OCI-LY3 (cell line): ENCODE measurements around the gene TMBIM6.
A peak's percentile ranks its signal among the peaks of the same experiment; 100 is the strongest.

ENCODE experiments used
- H2AFZ ChIP-seq: fragments of 200-600, 300-600 bp; shearing (Covaris generic); 2 replicates; pipeline ENCODE4 v1.6.0; 2014; ENCODE audit warnings: antibody characterized with exemption, low read depth, low read length
- H3K27ac ChIP-seq: fragments of 200-600, 300-600 bp; sonication (generic); 2 replicates; pipeline ENCODE4 v1.5.1; 2014; ENCODE audit warnings: mild to moderate bottlenecking, low read length, moderate library complexity, mixed read lengths
- H3K27me3 ChIP-seq: fragments of 200-600, 300-600 bp; sonication (generic); 2 replicates; pipeline ENCODE4 v1.6.1; 2014; ENCODE audit warnings: low read depth, low read length, mixed read lengths
- H3K36me3 ChIP-seq: fragments of 200-600, 300-600 bp; sonication (generic); replicated peaks from 2 replicates; pipeline ENCODE3; 2014; ENCODE audit warnings: low read depth, low read length, mixed read lengths
- H3K4me1 ChIP-seq: fragments of 300-600, 200-600 bp; sonication (generic); 2 replicates; pipeline ENCODE4 v1.6.1; 2014; ENCODE audit warnings: low read length, mixed read lengths
- H3K4me2 ChIP-seq: fragments of 200-600, 300-600 bp; sonication (generic); 2 replicates; pipeline ENCODE4 v1.6.1; 2014; ENCODE audit warnings: low read length, mixed read lengths
- H3K4me3 ChIP-seq: fragments of 300-600, 200-600 bp; sonication (generic); 2 replicates; pipeline ENCODE4 v1.5.1; 2014; ENCODE audit warnings: antibody characterized with exemption, mild to moderate bottlenecking, low read length, moderate library complexity
- H3K79me2 ChIP-seq: fragments of 300-600, 200-600 bp; shearing (Covaris generic); 2 replicates; pipeline ENCODE4 v1.6.1; 2014; ENCODE audit warnings: mild to moderate bottlenecking, low read length, mixed read lengths
- H3K9ac ChIP-seq: fragments of 300-600, 200-600 bp; shearing (Covaris generic); 2 replicates; pipeline ENCODE4 v1.6.0; 2014; ENCODE audit warnings: mild to moderate bottlenecking, low read length, moderate library complexity
- H3K9me3 ChIP-seq: fragments of 200-600, 300-600 bp; shearing (Covaris generic); 2 replicates; pipeline ENCODE4 v1.6.1; 2014; ENCODE audit warnings: low read length, mixed read lengths; ENCODE audit not compliant: insufficient read depth
- H4K20me1 ChIP-seq: fragments of 200-600, 300-600 bp; sonication (generic); 2 replicates; pipeline ENCODE4 v1.6.1; 2016; ENCODE audit warnings: low read length, mixed read lengths; ENCODE audit not compliant: insufficient read depth
- CTCF ChIP-seq: fragments of 200-600, 300-600 bp; sonication (generic); IDR thresholded peaks from 2 replicates; pipeline ENCODE4 v1.5.1; 2014; ENCODE audit warnings: antibody characterized with exemption, low read length, low read depth
- EZH2phosphoT487 ChIP-seq: fragments of 200-600 bp; shearing (Covaris generic); IDR thresholded peaks from 2 replicates; pipeline ENCODE4 v1.6.1; 2018; ENCODE audit warnings: antibody characterized with exemption, mixed run types, low read depth

Gene TMBIM6

GRCh38 chr12:49741882-49742620, 694 bp downstream of the TMBIM6 start:
- H3K9ac ChIP-seq, result peak overlapping the region; percentile 90
- TF ChIP-seq EZH2phosphoT487 (no peak), CTCF (no peak)
- no peaks in the 10 kb centered on the region for H3K9me3 ChIP-seq
- peaks cover 18% of the 10 kb centered on the region for H3K36me3 ChIP-seq
- peaks cover 56% of the 10 kb centered on the region for H3K79me2 ChIP-seq
- no peak overlapping the region; the same call in 1 of the 2 replicates for H2AFZ ChIP-seq
- H3K27me3 ChIP-seq, result no peaks in the 10 kb centered on the region
- peaks cover 52% of the 10 kb centered on the region for H4K20me1 ChIP-seq
- H3K4me2 ChIP-seq, result peak overlapping the region; percentile 89
- peak overlapping the region; percentile 87 for H3K27ac ChIP-seq
- peak overlapping the region; percentile 90 for H3K4me3 ChIP-seq
- H3K4me1 ChIP-seq, result peaks cover 16% of the 10 kb centered on the region

GRCh38 chr12:49744363-49744885, 3.1 kb downstream of the TMBIM6 start:
- Histone ChIP-seq H4K20me1 (peaks cover 75% of the 10 kb centered on the region), H3K9me3 (no peaks in the 10 kb centered on the region), H2AFZ (no peak overlapping the region), H3K4me1 (peaks cover 30% of the 10 kb centered on the region), H3K4me3 (no peak overlapping the region), H3K27ac (no peak overlapping the region), H3K79me2 (peaks cover 80% of the 10 kb centered on the region), H3K4me2 (no peak overlapping the region), H3K27me3 (no peaks in the 10 kb centered on the region), H3K9ac (no peak overlapping the region), H3K36me3 (peaks cover 25% of the 10 kb centered on the region)
- TF ChIP-seq CTCF (no peak), EZH2phosphoT487 (no peak)

GRCh38 chr12:49748306-49748705, 6.9 kb downstream of the TMBIM6 start:
- TF ChIP-seq EZH2phosphoT487 (no peak), CTCF (no peak)
- Histone ChIP-seq H3K79me2 (peaks cover 100% of the 10 kb centered on the region), H2AFZ (no peak overlapping the region), H3K4me3 (no peak overlapping the region), H3K4me1 (peaks cover 56% of the 10 kb centered on the region), H3K4me2 (peak overlapping the region; percentile 48; the same call in 1 of the 2 replicates), H3K27ac (no peak overlapping the region), H3K9me3 (no peaks in the 10 kb centered on the region), H3K36me3 (peaks cover 31% of the 10 kb centered on the region), H3K9ac (no peak overlapping the region), H3K27me3 (no peaks in the 10 kb centered on the region), H4K20me1 (peaks cover 97% of the 10 kb centered on the region)

- Histone ChIP-seq H3K27ac (peak overlapping the region; percentile 50; the same call in 1 of the 2 replicates), H3K9ac (no peak overlapping the region), H3K4me3 (peak overlapping the region; percentile 6; the same call in 1 of the 2 replicates), H3K36me3 (peaks cover 32% of the 10 kb centered on the region), H4K20me1 (peaks cover 96% of the 10 kb centered on the region), H2AFZ (no peak overlapping the region), H3K27me3 (no peaks in the 10 kb centered on the region), H3K4me2 (peak overlapping the region; percentile 48), H3K4me1 (peaks cover 56% of the 10 kb centered on the region), H3K79me2 (peaks cover 98% of the 10 kb centered on the region), H3K9me3 (no peaks in the 10 kb centered on the region)
- no peak for TF ChIP-seq EZH2phosphoT487
Observed at GRCh38 chr12:49748800-49749199, 7.4 kb downstream of the TMBIM6 start.
